GM23338 (cell line): ENCODE results near the gene SYNDIG1. TPM values are rescaled to one million over a fixed set of nuclear protein-coding genes. Genes with fewer than 3 reads are reported as not detected.

ENCODE experiments used
- ATAC-seq: fragments of 200-7000 bp; cut with Tn5 transposase; 3 replicates; pipeline ENCODE4 v1.9.1; 2020
- DNase-seq: peaks from one replicate; pipeline ENCODE4 v3.0.0-alpha.2; 2015; ENCODE audit warnings: low spot score
- H2AFZ ChIP-seq: fragments of 200-600 bp; sonication (generic); 2 replicates; pipeline ENCODE4 v1.8.0; 2016; ENCODE audit warnings: antibody characterized with exemption, mild to moderate bottlenecking, moderate library complexity
- H3F3A ChIP-seq: fragments of 200-600 bp; sonication (generic); replicated peaks from 2 replicates; pipeline ENCODE4 v1.8.0; 2017; ENCODE audit warnings: antibody characterized with exemption, mixed run types, low read depth
- H3K27ac ChIP-seq: fragments of 200-600 bp; sonication (generic); 2 replicates; pipeline ENCODE4 v1.6.1; 2016; ENCODE audit warnings: low read depth
- H3K27me3 ChIP-seq: fragments of 200-600 bp; sonication (generic); 2 replicates; pipeline ENCODE4 v1.8.0; 2016; ENCODE audit warnings: mild to moderate bottlenecking, mixed run types, moderate library complexity; ENCODE audit not compliant: insufficient read depth
- H3K36me3 ChIP-seq: fragments of 200-600 bp; sonication (generic); 2 replicates; pipeline ENCODE4 v1.8.0; 2016; ENCODE audit warnings: mild to moderate bottlenecking; ENCODE audit not compliant: insufficient read depth
- H3K4me1 ChIP-seq: fragments of 200-600 bp; sonication (generic); 2 replicates; pipeline ENCODE4 v1.8.0; 2016; ENCODE audit warnings: mild to moderate bottlenecking, moderate library complexity; ENCODE audit not compliant: insufficient read depth
- H3K4me2 ChIP-seq: fragments of 200-600 bp; sonication (generic); 2 replicates; pipeline ENCODE4 v1.7.1; 2017; ENCODE audit warnings: mixed run types
- H3K4me3 ChIP-seq: fragments of 200-600 bp; sonication (generic); 2 replicates; pipeline ENCODE4 v1.6.1; 2016; ENCODE audit warnings: mixed run types
- H3K79me2 ChIP-seq: fragments of 200-600 bp; sonication (generic); replicated peaks from 2 replicates; pipeline ENCODE4 v1.8.0; 2017; ENCODE audit warnings: mild to moderate bottlenecking; ENCODE audit not compliant: insufficient read depth
- H3K9me2 ChIP-seq: fragments of 200-600 bp; sonication (generic); 2 replicates; pipeline ENCODE4 v1.8.0; 2017; ENCODE audit not compliant: insufficient read depth
- H4K20me1 ChIP-seq: fragments of 200-600 bp; sonication (generic); replicated peaks from 2 replicates; pipeline ENCODE4 v1.8.0; 2017; ENCODE audit warnings: mild to moderate bottlenecking; ENCODE audit not compliant: insufficient read depth
- H3K27ac Mint-ChIP-seq: 2 replicates; pipeline ENCODE4 v1.8.0; 2020; ENCODE audit warnings: inconsistent platforms, mild to moderate bottlenecking, moderate library complexity, mixed read lengths
- H3K27me3 Mint-ChIP-seq: 3 replicates; pipeline ENCODE4 v1.8.0; 2022; ENCODE audit warnings: low read depth, mild to moderate bottlenecking, moderate library complexity, mixed read lengths, inconsistent platforms; ENCODE audit not compliant: insufficient read depth, poor library complexity
- H3K36me3 Mint-ChIP-seq: 3 replicates; pipeline ENCODE4 v1.8.0; 2021; ENCODE audit warnings: low read depth, mild to moderate bottlenecking, inconsistent platforms, moderate library complexity, mixed read lengths
- H3K4me1 Mint-ChIP-seq: 3 replicates; pipeline ENCODE4 v1.8.0; 2020; ENCODE audit warnings: mild to moderate bottlenecking, inconsistent platforms, mixed read lengths
- H3K4me3 Mint-ChIP-seq: 3 replicates; pipeline ENCODE4 v1.8.0; 2021; ENCODE audit warnings: moderate library complexity, mild to moderate bottlenecking, inconsistent platforms, mixed read lengths
- H3K9me3 Mint-ChIP-seq: 3 replicates; pipeline ENCODE4 v1.8.0; 2020; ENCODE audit warnings: moderate library complexity, mild to moderate bottlenecking, inconsistent platforms, mixed read lengths
- CREB1 ChIP-seq: fragments of 250-450 bp; sonication (Bioruptor Pico); IDR thresholded peaks from 2 replicates; pipeline ENCODE4 v1.5.0; 2020; ENCODE audit warnings: low read depth, mild to moderate bottlenecking, moderate library complexity
- EZH2phosphoT487 ChIP-seq: fragments of 200-600 bp; sonication (generic); IDR thresholded peaks from one replicate; pipeline ENCODE4 v1.8.1; 2018; ENCODE audit warnings: antibody characterized with exemption; ENCODE audit not compliant: unreplicated experiment
- POLR2AphosphoS5 ChIP-seq: IDR thresholded peaks from 2 replicates; pipeline ENCODE4 v1.6.1; 2016; ENCODE audit warnings: antibody characterized with exemption, low read depth
- STAT1 ChIP-seq: IDR thresholded peaks from one replicate; pipeline ENCODE4 v1.6.1; 2016; ENCODE audit warnings: antibody characterized with exemption; ENCODE audit not compliant: unreplicated experiment
- ZNF114 ChIP-seq: fragments of 250-450 bp; sonication (Bioruptor Pico); IDR thresholded peaks from 2 replicates; pipeline ENCODE4 v1.5.0; 2020; ENCODE audit warnings: mild to moderate bottlenecking, moderate library complexity
- ZNF331 ChIP-seq: fragments of 250-450 bp; sonication (Bioruptor Pico); IDR thresholded peaks from 2 replicates; pipeline ENCODE4 v1.5.0; 2020; ENCODE audit warnings: low read depth, mild to moderate bottlenecking, moderate library complexity
- polyA plus RNA-seq: library from polyadenylated mRNA; unstranded; fragments of >200 nt; fragmentation: Nextera tagmentation; extraction: Ambion mirVana; gene quantifications from 2 replicates; pipeline ENCODE4 v1.2.1, GENCODE V29; 2016
- total RNA-seq: library from RNA; depleted of rRNA; stranded (reverse); fragments of >200 nt; shearing (Covaris generic); gene quantifications from 2 replicates; pipeline ENCODE4 v1.2.3, GENCODE V29; 2014
- TF ChIP-seq, protein P1 (sequence below), 2 experiments: fragments of 200-600 bp in 1 of 2; sonication (generic) in 1 of 2; conservative IDR thresholded peaks; 2 replicates each; pipeline versions ENCODE4 v1.5.1 to v1.6.1; 2016 to 2017; ENCODE audit warnings: antibody characterized with exemption in 2 of 2, low read depth in 2 of 2, mild to moderate bottlenecking in 2 of 2, moderate library complexity in 1 of 2
- TF ChIP-seq, protein P2 (sequence below): IDR thresholded peaks from 2 replicates; pipeline ENCODE4 v1.6.1; 2016; ENCODE audit warnings: antibody characterized with exemption
- TF ChIP-seq, protein P3 (sequence below): fragments of 250-450 bp; sonication (Bioruptor Pico); IDR thresholded peaks from 2 replicates; pipeline ENCODE4 v1.5.0; 2020; ENCODE audit warnings: mild to moderate bottlenecking, moderate library complexity

The SYNDIG1 gene
- total and polyA plus RNA-seq, 2 experiments from 2014 or later = 2.8 to 4.8 TPM

- H4K20me1 ChIP-seq = no peaks in the 10 kb centered on the region
- H3K9me2 ChIP-seq = peaks cover 2% of the 10 kb centered on the region; the same call in 1 of the 2 replicates
- ATAC-seq = peak; percentile 18
- H3K36me3 Mint-ChIP-seq = no peaks in the 10 kb centered on the region
- 0 out of 3 replicates have a peak, but pooled peaks cover 3% of the 10 kb centered on the region for H3K9me3 Mint-ChIP-seq
- H3K27ac Mint-ChIP-seq = no peak overlapping the region
- DNase-seq = no peak
- no peak overlapping the region for H3K27ac ChIP-seq
- H3K27me3 ChIP-seq = no peaks in the 10 kb centered on the region
- H3K4me1 ChIP-seq = peaks cover 30% of the 10 kb centered on the region
- no peaks in the 10 kb centered on the region for H3K79me2 ChIP-seq
- H3F3A ChIP-seq = 0 out of 2 replicates have a peak, but pooled peaks cover 4% of the 10 kb centered on the region
- H3K36me3 ChIP-seq = no peaks in the 10 kb centered on the region
- H2AFZ ChIP-seq = peak overlapping the region; percentile 18; the same call in 1 of the 2 replicates
- peaks cover 41% of the 10 kb centered on the region for H3K4me1 Mint-ChIP-seq
- peaks cover 10% of the 10 kb centered on the region for H3K27me3 Mint-ChIP-seq
- TF ChIP-seq, protein P1, sequence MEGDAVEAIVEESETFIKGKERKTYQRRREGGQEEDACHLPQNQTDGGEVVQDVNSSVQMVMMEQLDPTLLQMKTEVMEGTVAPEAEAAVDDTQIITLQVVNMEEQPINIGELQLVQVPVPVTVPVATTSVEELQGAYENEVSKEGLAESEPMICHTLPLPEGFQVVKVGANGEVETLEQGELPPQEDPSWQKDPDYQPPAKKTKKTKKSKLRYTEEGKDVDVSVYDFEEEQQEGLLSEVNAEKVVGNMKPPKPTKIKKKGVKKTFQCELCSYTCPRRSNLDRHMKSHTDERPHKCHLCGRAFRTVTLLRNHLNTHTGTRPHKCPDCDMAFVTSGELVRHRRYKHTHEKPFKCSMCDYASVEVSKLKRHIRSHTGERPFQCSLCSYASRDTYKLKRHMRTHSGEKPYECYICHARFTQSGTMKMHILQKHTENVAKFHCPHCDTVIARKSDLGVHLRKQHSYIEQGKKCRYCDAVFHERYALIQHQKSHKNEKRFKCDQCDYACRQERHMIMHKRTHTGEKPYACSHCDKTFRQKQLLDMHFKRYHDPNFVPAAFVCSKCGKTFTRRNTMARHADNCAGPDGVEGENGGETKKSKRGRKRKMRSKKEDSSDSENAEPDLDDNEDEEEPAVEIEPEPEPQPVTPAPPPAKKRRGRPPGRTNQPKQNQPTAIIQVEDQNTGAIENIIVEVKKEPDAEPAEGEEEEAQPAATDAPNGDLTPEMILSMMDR (conservative IDR thresholded peaks at IDR 0.05; ENCODE audit: low read depth in 2 of 2) = peak; percentile 24 to 59; a peak in 3 of 4 replicates
- TF ChIP-seq, protein P2, sequence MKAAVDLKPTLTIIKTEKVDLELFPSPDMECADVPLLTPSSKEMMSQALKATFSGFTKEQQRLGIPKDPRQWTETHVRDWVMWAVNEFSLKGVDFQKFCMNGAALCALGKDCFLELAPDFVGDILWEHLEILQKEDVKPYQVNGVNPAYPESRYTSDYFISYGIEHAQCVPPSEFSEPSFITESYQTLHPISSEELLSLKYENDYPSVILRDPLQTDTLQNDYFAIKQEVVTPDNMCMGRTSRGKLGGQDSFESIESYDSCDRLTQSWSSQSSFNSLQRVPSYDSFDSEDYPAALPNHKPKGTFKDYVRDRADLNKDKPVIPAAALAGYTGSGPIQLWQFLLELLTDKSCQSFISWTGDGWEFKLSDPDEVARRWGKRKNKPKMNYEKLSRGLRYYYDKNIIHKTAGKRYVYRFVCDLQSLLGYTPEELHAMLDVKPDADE = no peak
- no peak for TF ChIP-seq POLR2AphosphoS5
- no peak overlapping the region for H3K4me3 ChIP-seq
- no peak overlapping the region for H3K4me2 ChIP-seq
- no peak overlapping the region for H3K4me3 Mint-ChIP-seq
These were observed 21.3 kb upstream of the SYNDIG1 start for GRCh38 chr20:24448170-24448569.

- H3K9me3 Mint-ChIP-seq = 0 out of 3 replicates have a peak, but pooled peaks cover 3% of the 10 kb centered on the region
- Histone ChIP-seq H3F3A (no peaks in the 10 kb centered on the region), H3K4me2 (no peak overlapping the region), H3K9me2 (peaks cover 3% of the 10 kb centered on the region; the same call in 1 of the 2 replicates), H3K4me1 (peaks cover 22% of the 10 kb centered on the region), H3K27ac (no peak overlapping the region), H3K4me3 (no peak overlapping the region), H2AFZ (no peak overlapping the region), H3K79me2 (no peaks in the 10 kb centered on the region), H4K20me1 (no peaks in the 10 kb centered on the region), H3K36me3 (no peaks in the 10 kb centered on the region), H3K27me3 (no peaks in the 10 kb centered on the region)
- ATAC-seq (no peak), DNase-seq (no peak)
- H3K36me3 Mint-ChIP-seq = no peaks in the 10 kb centered on the region
- peaks cover 37% of the 10 kb centered on the region for H3K4me1 Mint-ChIP-seq
- no peak overlapping the region for H3K4me3 Mint-ChIP-seq
- H3K27ac Mint-ChIP-seq = no peak overlapping the region
- H3K27me3 Mint-ChIP-seq = peaks cover 15% of the 10 kb centered on the region
- TF ChIP-seq, protein P3, sequence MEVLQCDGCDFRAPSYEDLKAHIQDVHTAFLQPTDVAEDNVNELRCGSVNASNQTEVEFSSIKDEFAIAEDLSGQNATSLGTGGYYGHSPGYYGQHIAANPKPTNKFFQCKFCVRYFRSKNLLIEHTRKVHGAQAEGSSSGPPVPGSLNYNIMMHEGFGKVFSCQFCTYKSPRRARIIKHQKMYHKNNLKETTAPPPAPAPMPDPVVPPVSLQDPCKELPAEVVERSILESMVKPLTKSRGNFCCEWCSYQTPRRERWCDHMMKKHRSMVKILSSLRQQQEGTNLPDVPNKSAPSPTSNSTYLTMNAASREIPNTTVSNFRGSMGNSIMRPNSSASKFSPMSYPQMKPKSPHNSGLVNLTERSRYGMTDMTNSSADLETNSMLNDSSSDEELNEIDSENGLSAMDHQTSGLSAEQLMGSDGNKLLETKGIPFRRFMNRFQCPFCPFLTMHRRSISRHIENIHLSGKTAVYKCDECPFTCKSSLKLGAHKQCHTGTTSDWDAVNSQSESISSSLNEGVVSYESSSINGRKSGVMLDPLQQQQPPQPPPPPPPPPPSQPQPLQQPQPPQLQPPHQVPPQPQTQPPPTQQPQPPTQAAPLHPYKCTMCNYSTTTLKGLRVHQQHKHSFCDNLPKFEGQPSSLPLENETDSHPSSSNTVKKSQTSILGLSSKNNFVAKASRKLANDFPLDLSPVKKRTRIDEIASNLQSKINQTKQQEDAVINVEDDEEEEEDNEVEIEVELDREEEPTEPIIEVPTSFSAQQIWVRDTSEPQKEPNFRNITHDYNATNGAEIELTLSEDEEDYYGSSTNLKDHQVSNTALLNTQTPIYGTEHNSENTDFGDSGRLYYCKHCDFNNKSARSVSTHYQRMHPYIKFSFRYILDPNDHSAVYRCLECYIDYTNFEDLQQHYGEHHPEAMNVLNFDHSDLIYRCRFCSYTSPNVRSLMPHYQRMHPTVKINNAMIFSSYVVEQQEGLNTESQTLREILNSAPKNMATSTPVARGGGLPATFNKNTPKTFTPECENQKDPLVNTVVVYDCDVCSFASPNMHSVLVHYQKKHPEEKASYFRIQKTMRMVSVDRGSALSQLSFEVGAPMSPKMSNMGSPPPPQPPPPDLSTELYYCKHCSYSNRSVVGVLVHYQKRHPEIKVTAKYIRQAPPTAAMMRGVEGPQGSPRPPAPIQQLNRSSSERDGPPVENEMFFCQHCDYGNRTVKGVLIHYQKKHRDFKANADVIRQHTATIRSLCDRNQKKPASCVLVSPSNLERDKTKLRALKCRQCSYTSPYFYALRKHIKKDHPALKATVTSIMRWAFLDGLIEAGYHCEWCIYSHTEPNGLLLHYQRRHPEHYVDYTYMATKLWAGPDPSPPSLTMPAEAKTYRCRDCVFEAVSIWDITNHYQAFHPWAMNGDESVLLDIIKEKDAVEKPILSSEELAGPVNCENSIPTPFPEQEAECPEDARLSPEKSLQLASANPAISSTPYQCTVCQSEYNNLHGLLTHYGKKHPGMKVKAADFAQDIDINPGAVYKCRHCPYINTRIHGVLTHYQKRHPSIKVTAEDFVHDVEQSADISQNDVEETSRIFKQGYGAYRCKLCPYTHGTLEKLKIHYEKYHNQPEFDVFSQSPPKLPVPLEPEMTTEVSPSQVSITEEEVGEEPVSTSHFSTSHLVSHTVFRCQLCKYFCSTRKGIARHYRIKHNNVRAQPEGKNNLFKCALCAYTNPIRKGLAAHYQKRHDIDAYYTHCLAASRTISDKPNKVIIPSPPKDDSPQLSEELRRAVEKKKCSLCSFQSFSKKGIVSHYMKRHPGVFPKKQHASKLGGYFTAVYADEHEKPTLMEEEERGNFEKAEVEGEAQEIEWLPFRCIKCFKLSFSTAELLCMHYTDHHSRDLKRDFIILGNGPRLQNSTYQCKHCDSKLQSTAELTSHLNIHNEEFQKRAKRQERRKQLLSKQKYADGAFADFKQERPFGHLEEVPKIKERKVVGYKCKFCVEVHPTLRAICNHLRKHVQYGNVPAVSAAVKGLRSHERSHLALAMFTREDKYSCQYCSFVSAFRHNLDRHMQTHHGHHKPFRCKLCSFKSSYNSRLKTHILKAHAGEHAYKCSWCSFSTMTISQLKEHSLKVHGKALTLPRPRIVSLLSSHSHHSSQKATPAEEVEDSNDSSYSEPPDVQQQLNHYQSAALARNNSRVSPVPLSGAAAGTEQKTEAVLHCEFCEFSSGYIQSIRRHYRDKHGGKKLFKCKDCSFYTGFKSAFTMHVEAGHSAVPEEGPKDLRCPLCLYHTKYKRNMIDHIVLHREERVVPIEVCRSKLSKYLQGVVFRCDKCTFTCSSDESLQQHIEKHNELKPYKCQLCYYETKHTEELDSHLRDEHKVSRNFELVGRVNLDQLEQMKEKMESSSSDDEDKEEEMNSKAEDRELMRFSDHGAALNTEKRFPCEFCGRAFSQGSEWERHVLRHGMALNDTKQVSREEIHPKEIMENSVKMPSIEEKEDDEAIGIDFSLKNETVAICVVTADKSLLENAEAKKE (CRISPR knock-in tag) = no peak
- TF ChIP-seq ZNF331 (CRISPR knock-in tag) = no peak
- TF ChIP-seq, protein P1 (conservative IDR thresholded peaks at IDR 0.05; ENCODE audit: low read depth in 2 of 2) = no peak
- no peak for TF ChIP-seq POLR2AphosphoS5
- TF ChIP-seq ZNF114 (CRISPR knock-in tag) = no peak
- no peak for TF ChIP-seq CREB1 (CRISPR knock-in tag)
- no peak for TF ChIP-seq STAT1
- no peak for TF ChIP-seq EZH2phosphoT487
These were observed 20.3 kb upstream of the SYNDIG1 start for GRCh38 chr20:24449026-24449720.
